HCT116 (cell line): ENCODE data around the gene S100Z. TPM values are rescaled to one million over a fixed set of nuclear protein-coding genes. Genes with fewer than 3 reads are reported as not detected.

Experiments
- ATAC-seq: fragments of 200-7000 bp; cut with Tn5 transposase; 2 replicates; pipeline ENCODE4 v1.9.1; 2020; ENCODE audit warnings: mild to moderate bottlenecking, moderate library complexity
- BruUV-seq: library from RNA; stranded (reverse); fragments of 400-500 nt; replicated peaks from 2 replicates; lab custom pipeline; 2021; lab: Mats Ljungman, UMichigan
- CTCF ChIA-PET: fragments of 300-600 bp; sonication (Branson Sonifier 250); formaldehyde crosslinking; loops from one replicate; lab custom pipeline; 2021; ENCODE audit warnings: antibody characterized with exemption; lab: Charles Lee
- POLR2A ChIA-PET: fragments of 300-600, 350-600 bp; sonication (Branson Sonifier 250); formaldehyde crosslinking; loops from one replicate; lab custom pipeline; 2021; ENCODE audit warnings: antibody characterized with exemption; lab: Charles Lee
- RAD21 ChIA-PET, 2 experiments: fragments of 300-600 bp; sonication (Branson Sonifier 250); formaldehyde crosslinking; loops; one replicate each; lab custom pipeline; 2023; ENCODE audit warnings: low total read pairs in 2 of 2; ENCODE audit not compliant: uncharacterized antibody in 2 of 2, unreplicated experiment in 2 of 2, low non-redundant PET in 1 of 2; lab: Charles Lee
- DNase-seq: peaks from one replicate; pipeline ENCODE4 v3.0.0-alpha.2; 2010; ENCODE audit warnings: low read depth, low spot score
- H2AFZ ChIP-seq: fragments of 200-600 bp; shearing (Covaris generic), sonication (generic); 2 replicates; pipeline ENCODE4 v1.6.1; 2017; ENCODE audit warnings: low read depth, mixed run types, mixed read lengths, antibody characterized with exemption, low read length; ENCODE audit not compliant: poor library complexity, severe bottlenecking
- H3K27ac ChIP-seq: 2 replicates; pipeline ENCODE4 v1.5.1; 2012; ENCODE audit warnings: low read depth, low read length
- H3K27me3 ChIP-seq: fragments of 200-600 bp; sonication (generic); 2 replicates; pipeline ENCODE4 v1.6.1; 2016; ENCODE audit warnings: mixed run types, low read length, mixed read lengths; ENCODE audit not compliant: insufficient read depth
- H3K36me3 ChIP-seq, 2 experiments: fragments of 200-500 bp in 1 of 2; fragments of 200-600 bp in 1 of 2; sonication (Bioruptor generic) in 1 of 2; sonication (generic) in 1 of 2; 2 replicates each; pipeline versions ENCODE4 v1.5.1 to v1.6.1; 2014 to 2016; ENCODE audit warnings: low read length in 2 of 2, inconsistent platforms in 1 of 2, mixed read lengths in 1 of 2, mixed run types in 1 of 2; ENCODE audit not compliant: insufficient read depth in 2 of 2, control insufficient read depth in 1 of 2
- H3K4me1 ChIP-seq, 2 experiments: fragments of 200-600 bp in 1 of 2; sonication (generic) in 1 of 2; 2 replicates each; pipeline versions ENCODE4 v1.5.1 to v1.6.1; 2012 to 2017; ENCODE audit warnings: low read length in 2 of 2, inconsistent platforms in 1 of 2, mild to moderate bottlenecking in 1 of 2, mixed read lengths in 1 of 2, mixed run types in 1 of 2, moderate library complexity in 1 of 2; ENCODE audit not compliant: insufficient read depth in 2 of 2, control insufficient read depth in 1 of 2
- H3K4me2 ChIP-seq: fragments of 200-600 bp; sonication (generic); 2 replicates; pipeline ENCODE4 v1.6.1; 2017; ENCODE audit warnings: mixed run types, low read length, mixed read lengths
- H3K4me3 ChIP-seq, 2 experiments: fragments of 200-600 bp in 1 of 2; sonication (generic) in 1 of 2; replicated peaks in 1 of 2; 2 replicates each; pipeline ENCODE4 v1.5.1; 2011 to 2016; ENCODE audit warnings: low read length in 2 of 2, control low read depth in 1 of 2, low read depth in 1 of 2, mild to moderate bottlenecking in 1 of 2, mixed read lengths in 1 of 2, mixed run types in 1 of 2
- H3K79me2 ChIP-seq: fragments of 200-600 bp; sonication (generic); 2 replicates; pipeline ENCODE4 v1.6.1; 2017; ENCODE audit warnings: mild to moderate bottlenecking, mixed run types, low read length, moderate library complexity, mixed read lengths; ENCODE audit not compliant: insufficient read depth
- H3K9ac ChIP-seq: fragments of 200-600 bp; sonication (generic); 2 replicates; pipeline ENCODE4 v1.6.1; 2016; ENCODE audit warnings: low read length, mixed read lengths
- H3K9me2 ChIP-seq: fragments of 200-600 bp; sonication (generic), shearing (Covaris generic); 2 replicates; pipeline ENCODE4 v1.6.1; 2017; ENCODE audit warnings: mixed run types, mild to moderate bottlenecking, moderate library complexity; ENCODE audit not compliant: insufficient read depth
- H3K9me3 ChIP-seq, 2 experiments: fragments of 200-500 bp in 1 of 2; fragments of 200-600 bp in 1 of 2; sonication (Bioruptor generic) in 1 of 2; sonication (generic) in 1 of 2; 2 replicates each; pipeline ENCODE4 v1.6.1; 2014 to 2017; ENCODE audit warnings: low read length in 2 of 2, mixed read lengths in 2 of 2, inconsistent platforms in 1 of 2, low read depth in 1 of 2, mild to moderate bottlenecking in 1 of 2, mixed run types in 1 of 2, moderate library complexity in 1 of 2; ENCODE audit not compliant: control insufficient read depth in 1 of 2, insufficient read depth in 1 of 2
- H4K20me1 ChIP-seq: fragments of 200-600 bp; sonication (generic), shearing (Covaris generic); 2 replicates; pipeline ENCODE4 v1.6.1; 2017; ENCODE audit warnings: mixed run types, mild to moderate bottlenecking, moderate library complexity; ENCODE audit not compliant: insufficient read depth
- CBX3 ChIP-seq: IDR thresholded peaks from 2 replicates; pipeline ENCODE4 v1.6.1; 2012; ENCODE audit warnings: low read depth
- CEBPB ChIP-seq: IDR thresholded peaks from 2 replicates; pipeline ENCODE4 v1.6.1; 2012; ENCODE audit warnings: low read depth
- CTCF ChIP-seq, 3 experiments: fragments of 200-600 bp in 1 of 3; sonication (generic) in 1 of 3; IDR thresholded peaks in 2 of 3; conservative IDR thresholded peaks in 1 of 3; 2 replicates each; pipeline ENCODE4 v1.5.1; 2012 to 2017; ENCODE audit warnings: low read depth in 2 of 3, low read length in 2 of 3, antibody characterized with exemption in 1 of 3, borderline replicate concordance in 1 of 3, control low read depth in 1 of 3, mild to moderate bottlenecking in 1 of 3, mixed read lengths in 1 of 3, mixed run types in 1 of 3, moderate library complexity in 1 of 3; ENCODE audit not compliant: insufficient read depth in 1 of 3
- ELF1 ChIP-seq: IDR thresholded peaks from 2 replicates; pipeline ENCODE4 v1.6.1; 2012; ENCODE audit warnings: low read depth, borderline replicate concordance
- SIN3A ChIP-seq: IDR thresholded peaks from 2 replicates; pipeline ENCODE4 v1.6.1; 2012; ENCODE audit warnings: low read depth
- TCF7L2 ChIP-seq: IDR thresholded peaks from 2 replicates; pipeline ENCODE4 v1.7.0; 2011; ENCODE audit warnings: borderline replicate concordance, inconsistent platforms; ENCODE audit not compliant: insufficient read depth, insufficient read length; ENCODE audit errors: extremely low read depth
- ZBTB33 ChIP-seq: IDR thresholded peaks from 2 replicates; pipeline ENCODE4 v1.6.1; 2011; ENCODE audit warnings: mild to moderate bottlenecking, low read length, moderate library complexity; ENCODE audit not compliant: insufficient replicate concordance; ENCODE audit errors: extremely low read depth
- intact Hi-C: fragments of 100-400 bp; cut with micrococcal nuclease; formaldehyde crosslinking; loops from 2 replicates; pipeline ENCODE4 v1.10.0; 2022
- total RNA-seq: library from RNA; stranded (reverse); gene quantifications from one replicate; pipeline ENCODE4 v1.2.1, GENCODE V29; 2021; ENCODE audit not compliant: unreplicated experiment

The S100Z gene
- total RNA-seq, 1 experiment from 2014 or later: not detected

- ChIA-PET POLR2A (no interaction called here), RAD21 (no interaction called here), CTCF (no interaction called here)
- no peaks in the 10 kb centered on the region for H3K79me2 ChIP-seq
- H3K4me1 ChIP-seq: no peaks in the 10 kb centered on the region
- ATAC-seq (no peak), DNase-seq (no peak)
- H3K9me3 ChIP-seq: no peaks in the 10 kb centered on the region
- H2AFZ ChIP-seq: no peak within 1 kb of the TSS
- H3K4me3 ChIP-seq: no peak within 1 kb of the TSS
- H4K20me1 ChIP-seq: no peaks in the 10 kb centered on the region
- no peaks in the 10 kb centered on the region for H3K36me3 ChIP-seq
- no peaks in the 10 kb centered on the region for H3K9me2 ChIP-seq
- BruUV-seq: no TSS peak
- no peak within 1 kb of the TSS for H3K4me2 ChIP-seq
- TF ChIP-seq ELF1: no peak
- TF ChIP-seq CEBPB: no peak
- TF ChIP-seq CTCF (IDR thresholded peaks at IDR 0.05 in 2 of 3, conservative IDR thresholded peaks at IDR 0.05 in 1 of 3; ENCODE audit: borderline replicate concordance in 1 of 3, insufficient read depth in 1 of 3, low read depth in 2 of 3, low read length in 2 of 3): no peak
- no peak for TF ChIP-seq SIN3A
- no peak for TF ChIP-seq TCF7L2
- TF ChIP-seq ZBTB33: no peak
- no peak for TF ChIP-seq CBX3
- H3K27ac ChIP-seq: no peak within 1 kb of the TSS
- no peak within 1 kb of the TSS for H3K9ac ChIP-seq
- no peaks in the 10 kb centered on the region for H3K27me3 ChIP-seq
- intact Hi-C loops: no loop called here
Measured at GRCh38 chr5:76952795-76953536, 103.2 kb downstream of the S100Z start, which contains the start of gene CRHBP. TSS of gene CRHBP (plus strand) at chr5:76953045. CDS start at chr5:76953135, 90 bp downstream.
